Small intestine (tissue), 7 donors: ENCODE results near the gene AKAIN1. TPM values are rescaled to one million over a fixed set of nuclear protein-coding genes. Genes with fewer than 3 reads are reported as not detected.

ENCODE experiments used
- DNase-seq, 2 donors: peaks; one replicate each; pipeline versions ENCODE4 v3.0.0 to v3.0.0-alpha.2; 2013
- FAIRE-seq: peaks from 2 replicates; lab custom pipeline; 2012; peaks lifted over from hg19 to GRCh38; lab: Jason Lieb, UNC
- H3K27ac ChIP-seq, 3 donors: one replicate each; pipeline ENCODE4 v1.5.1; 2013; ENCODE audit warnings: low read length in 2 of 3, mild to moderate bottlenecking in 2 of 3, control low read depth in 1 of 3, inconsistent platforms in 1 of 3, low read depth in 1 of 3, moderate library complexity in 1 of 3
- H3K27me3 ChIP-seq, 3 donors: one replicate each; pipeline ENCODE4 v1.6.1; 2013; ENCODE audit warnings: low read length in 3 of 3, inconsistent platforms in 1 of 3; ENCODE audit not compliant: control insufficient read depth in 3 of 3, insufficient read depth in 3 of 3
- H3K36me3 ChIP-seq, 3 donors: one replicate each; pipeline ENCODE4 v1.6.1; 2013; ENCODE audit warnings: low read length in 3 of 3, inconsistent platforms in 1 of 3, low read depth in 1 of 3, mild to moderate bottlenecking in 1 of 3, moderate library complexity in 1 of 3; ENCODE audit not compliant: control insufficient read depth in 3 of 3, insufficient read depth in 2 of 3
- H3K4me1 ChIP-seq, 3 donors: one replicate each; pipeline ENCODE4 v1.6.1; 2013; ENCODE audit warnings: low read length in 2 of 3, inconsistent platforms in 1 of 3, low read depth in 1 of 3, mild to moderate bottlenecking in 1 of 3, moderate library complexity in 1 of 3; ENCODE audit not compliant: control insufficient read depth in 3 of 3, insufficient read depth in 2 of 3
- H3K4me3 ChIP-seq, 3 donors: one replicate each; pipeline ENCODE4 v1.5.1; 2013; ENCODE audit warnings: low read length in 3 of 3, control low read depth in 1 of 3, inconsistent platforms in 1 of 3, low read depth in 1 of 3, mild to moderate bottlenecking in 1 of 3, moderate library complexity in 1 of 3
- H3K9me3 ChIP-seq, 2 donors: one replicate each; pipeline ENCODE4 v1.6.1; 2013; ENCODE audit warnings: low read depth in 1 of 2, low read length in 1 of 2; ENCODE audit not compliant: control insufficient read depth in 2 of 2, insufficient read depth in 1 of 2
- WGBS, 3 donors: extraction: QIAGEN DNeasy Blood & Tissue Kit; methylation state at CpG; one replicate each; pipeline ENCODE4 v1.1.7; 2013; 5-methylcytosine and 5-hydroxymethylcytosine counted together
- polyA plus RNA-seq, 4 donors: library from polyadenylated mRNA; stranded (reverse) in 3 of 4; unstranded in 1 of 4; fragments of 200-250 nt in 3 of 4; fragments of 120-200 nt in 1 of 4; gene quantifications; one replicate each; pipeline versions ENCODE4 v1.2.1 to v1.2.3, GENCODE V29; 2013
- donor health status: healthy with polysubstance abuse.
- donor health status: control.
- donor health status: control.
- donor health status: Bipolar disorder and iron deficiency.
- donor health status: healthy.

Gene AKAIN1
- polyA plus RNA-seq, 4 donors = 0.13 to 0.22 TPM; not detected in 2

DNA sequence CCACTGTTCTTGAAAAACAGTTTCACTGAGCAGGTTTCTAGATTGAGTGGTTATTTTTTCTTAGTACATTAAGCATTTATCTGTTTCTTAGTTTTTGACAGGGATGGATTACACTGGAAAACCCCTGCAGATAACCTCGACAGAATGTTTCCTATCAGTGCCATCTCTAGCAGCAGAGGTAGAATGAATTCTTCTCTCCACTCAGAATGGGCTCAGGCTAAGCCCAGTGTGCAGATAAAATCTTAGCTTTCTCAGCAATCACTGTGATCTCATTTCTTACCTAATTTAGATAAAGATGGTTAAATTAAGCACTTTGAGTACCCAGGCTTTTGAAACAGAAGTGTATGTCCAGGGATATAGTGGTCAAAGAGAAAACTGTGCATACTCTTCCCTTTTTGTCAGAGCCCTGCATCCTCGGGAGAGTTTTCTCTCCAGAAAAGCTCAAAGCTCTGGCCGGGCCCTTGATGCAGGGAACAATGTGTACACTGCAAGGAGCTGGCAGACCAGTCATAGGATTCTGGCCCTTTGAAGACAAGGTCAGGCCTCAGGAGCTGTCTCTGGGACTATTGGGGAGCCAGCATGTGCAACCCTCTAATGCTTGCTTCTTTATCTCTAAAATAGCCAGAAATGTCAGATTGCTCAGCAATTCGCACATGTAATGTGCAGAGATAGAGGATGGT, 10.6 kb upstream of the AKAIN1 start:
- no peaks in the 10 kb centered on the region for H3K36me3 ChIP-seq
- DNase-seq = no peak
- peaks cover 0 to 2% (median 0%) of the 10 kb centered on the region in 3 donors for H3K27me3 ChIP-seq
- H3K9me3 ChIP-seq = no peaks in the 10 kb centered on the region
- no peaks in the 10 kb centered on the region for H3K4me1 ChIP-seq
- H3K27ac ChIP-seq = no peak overlapping the region
- no peak for FAIRE-seq
- H3K4me3 ChIP-seq = no peak overlapping the region
- WGBS, 3 donors = 31 to 44% (median 31%) methylated on average over 4 of the region's 4 CpGs

DNA sequence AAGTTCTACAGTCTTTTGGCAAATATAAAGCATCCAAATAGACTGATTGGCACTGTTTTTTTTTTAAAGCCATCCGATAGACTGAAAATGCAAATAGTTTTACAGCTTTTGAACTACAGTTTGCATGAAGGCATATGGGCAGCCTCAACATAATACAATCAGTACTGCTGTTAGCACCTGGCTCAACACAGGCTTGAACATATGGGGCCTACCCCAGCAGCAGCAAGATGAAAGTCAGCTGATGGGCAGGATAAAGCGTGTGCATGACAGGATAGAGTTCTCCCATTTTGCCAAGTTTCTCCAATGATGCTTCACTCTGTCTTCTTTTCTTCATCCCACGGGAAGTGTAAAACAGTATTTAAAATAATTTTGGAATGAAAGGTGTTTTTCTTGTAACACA, 1.3 kb upstream of the AKAIN1 start:
- peaks cover 7 to 35% (median 22%) of the 10 kb centered on the region in 3 donors for H3K27me3 ChIP-seq
- H3K4me1 ChIP-seq = no peaks in the 10 kb centered on the region
- no peaks in the 10 kb centered on the region for H3K9me3 ChIP-seq
- FAIRE-seq (no peak), DNase-seq (no peak)
- H3K27ac ChIP-seq = no peak overlapping the region
- H3K4me3 ChIP-seq = no peak overlapping the region
- 82 to 94% (median 90%) methylated on average over 3 of the region's 3 CpGs for WGBS, 3 donors
- no peaks in the 10 kb centered on the region for H3K36me3 ChIP-seq

DNA sequence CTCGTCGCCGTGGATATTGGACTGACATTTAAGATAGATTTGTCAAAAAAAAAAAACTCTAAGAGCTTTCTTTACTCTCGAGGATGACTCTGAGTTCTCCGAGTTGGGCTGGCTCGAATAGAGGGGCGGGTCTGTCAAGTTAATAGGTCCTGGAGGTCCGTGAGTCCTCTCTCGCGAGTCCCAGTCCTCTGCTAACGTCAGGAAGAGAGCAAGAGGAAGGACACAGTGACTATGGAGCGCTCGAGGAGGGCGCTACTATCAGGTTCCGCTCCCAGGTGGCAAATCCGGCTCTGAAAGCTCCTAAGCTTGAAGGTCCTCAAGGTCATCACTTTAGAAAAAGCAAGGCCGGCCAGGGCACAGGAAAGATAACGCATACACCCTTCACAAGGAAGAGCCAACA, 404 bp upstream of the AKAIN1 start:
- Histone ChIP-seq H3K27me3 (peaks cover 7 to 35% (median 22%) of the 10 kb centered on the region in 3 donors), H3K4me1 (no peaks in the 10 kb centered on the region), H3K27ac (no peak overlapping the region), H3K36me3 (no peaks in the 10 kb centered on the region), H3K9me3 (no peaks in the 10 kb centered on the region), H3K4me3 (no peak overlapping the region)
- FAIRE-seq (no peak), DNase-seq (no peak)
- 7 to 17% (median 14%) methylated on average over 18 of the region's 18 CpGs for WGBS, 3 donors

GRCh38 chr18:5196253-5197031, 615 bp downstream of the AKAIN1 start:
- DNase-seq = no peak
- no peak overlapping the region for H3K4me3 ChIP-seq
- no peaks in the 10 kb centered on the region for H3K9me3 ChIP-seq
- no peak for FAIRE-seq
- H3K27me3 ChIP-seq = peaks cover 7 to 35% (median 22%) of the 10 kb centered on the region in 3 donors
- 8 to 27% (median 23%) methylated on average over 50 of the region's 50 CpGs for WGBS, 3 donors
- H3K4me1 ChIP-seq = no peaks in the 10 kb centered on the region
- H3K36me3 ChIP-seq = no peaks in the 10 kb centered on the region
- no peak overlapping the region for H3K27ac ChIP-seq

GRCh38 chr18:5195656-5196055, 1.4 kb downstream of the AKAIN1 start:
- H3K36me3 ChIP-seq = no peaks in the 10 kb centered on the region
- FAIRE-seq (no peak), DNase-seq (no peak)
- 34 to 48% (median 43%) methylated on average over 2 of the region's 2 CpGs for WGBS, 3 donors
- peaks cover 7 to 35% (median 22%) of the 10 kb centered on the region in 3 donors for H3K27me3 ChIP-seq
- no peaks in the 10 kb centered on the region for H3K9me3 ChIP-seq
- H3K4me1 ChIP-seq = no peaks in the 10 kb centered on the region
- no peak overlapping the region for H3K4me3 ChIP-seq
- H3K27ac ChIP-seq = no peak overlapping the region

- Histone ChIP-seq H3K4me1 (no peaks in the 10 kb centered on the region), H3K4me3 (no peak overlapping the region), H3K36me3 (no peaks in the 10 kb centered on the region), H3K9me3 (no peaks in the 10 kb centered on the region), H3K27ac (no peak overlapping the region), H3K27me3 (peaks cover 0 to 2% (median 0%) of the 10 kb centered on the region in 3 donors)
- 13 to 57% (median 41%) methylated on average over 3 of the region's 3 CpGs for WGBS, 3 donors
- FAIRE-seq (no peak), DNase-seq (peak; percentile 9 to 19)
Observed at GRCh38 chr18:5180254-5180653, 16.8 kb downstream of the AKAIN1 start.

GRCh38 chr18:5178519-5178918, 18.5 kb downstream of the AKAIN1 start:
- Histone ChIP-seq H3K4me3 (no peak overlapping the region), H3K9me3 (no peaks in the 10 kb centered on the region), H3K36me3 (no peaks in the 10 kb centered on the region), H3K27me3 (peaks cover 0 to 2% (median 0%) of the 10 kb centered on the region in 3 donors), H3K27ac (no peak overlapping the region), H3K4me1 (no peaks in the 10 kb centered on the region)
- FAIRE-seq (no peak), DNase-seq (no peak)
- WGBS, 3 donors = 79 to 100% (median 85%) methylated on average over 1 of the region's 1 CpG

DNA sequence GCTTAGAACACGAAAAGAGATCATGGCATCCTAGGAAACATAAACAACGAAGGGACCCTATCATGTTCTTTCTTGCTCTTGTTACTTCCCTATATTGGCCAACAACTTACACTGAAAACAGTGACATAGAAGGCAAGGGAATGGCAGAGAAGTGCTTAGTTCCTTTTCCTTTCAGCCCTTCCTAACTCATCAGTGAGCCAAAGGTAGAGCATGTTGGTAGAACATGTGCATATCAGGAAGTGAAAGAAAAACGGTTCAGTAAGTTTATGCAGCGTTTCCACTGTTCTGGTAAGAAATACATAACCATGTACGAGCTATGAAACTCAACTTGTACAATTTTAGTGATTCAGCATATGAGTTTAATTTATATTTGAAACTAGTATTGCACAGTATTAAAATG, 21.7 kb downstream of the AKAIN1 start:
- Histone ChIP-seq H3K27ac (no peak overlapping the region), H3K4me3 (no peak overlapping the region), H3K27me3 (peaks cover 0 to 2% (median 0%) of the 10 kb centered on the region in 3 donors), H3K4me1 (no peaks in the 10 kb centered on the region), H3K9me3 (no peaks in the 10 kb centered on the region), H3K36me3 (no peaks in the 10 kb centered on the region)
- DNase-seq (no peak), FAIRE-seq (no peak)
- WGBS, 3 donors = 66 to 76% (median 70%) methylated on average over 5 of the region's 5 CpGs
